ENCODE measurements around the gene INAFM2.

Gene INAFM2

DNA sequence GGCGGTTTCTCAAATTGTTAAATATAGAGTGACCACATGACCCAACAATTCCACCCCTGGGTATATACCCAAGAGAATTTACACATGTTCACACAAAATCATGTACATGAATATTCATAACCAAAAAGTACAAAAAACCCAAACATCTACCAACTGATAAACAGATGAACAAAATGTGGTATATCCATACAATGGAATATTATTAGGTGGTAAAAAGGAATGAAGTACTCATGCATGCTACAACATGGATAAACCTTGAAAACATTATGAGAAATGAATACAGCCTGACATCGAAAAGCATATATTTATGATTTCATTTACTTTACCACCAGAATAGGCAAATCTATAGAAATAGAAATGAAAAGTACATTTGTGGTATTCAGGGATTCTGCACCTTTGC, 23.1 kb upstream of the INAFM2 start:
- no peak overlapping the region for H3K4me3 ChIP-seq (ENCODE audit: low read length)
- no peaks in the 10 kb centered on the region for H3K36me3 ChIP-seq (ENCODE audit: control insufficient read depth, insufficient read depth, low read length, severe bottlenecking)
- no peak for DNase-seq (ENCODE audit: low read depth)
- no peaks in the 10 kb centered on the region for H3K4me1 ChIP-seq (ENCODE audit: control insufficient read depth, insufficient read depth, low read length)
- H3K9me3 ChIP-seq (ENCODE audit: control insufficient read depth, low read length), result peaks cover 22% of the 10 kb centered on the region
- H3K27me3 ChIP-seq (replicated peaks; ENCODE audit: control insufficient read depth, insufficient read depth, low read length), result peaks cover 64% of the 10 kb centered on the region
- H3K9ac ChIP-seq (ENCODE audit: low read length), result no peak overlapping the region

DNA sequence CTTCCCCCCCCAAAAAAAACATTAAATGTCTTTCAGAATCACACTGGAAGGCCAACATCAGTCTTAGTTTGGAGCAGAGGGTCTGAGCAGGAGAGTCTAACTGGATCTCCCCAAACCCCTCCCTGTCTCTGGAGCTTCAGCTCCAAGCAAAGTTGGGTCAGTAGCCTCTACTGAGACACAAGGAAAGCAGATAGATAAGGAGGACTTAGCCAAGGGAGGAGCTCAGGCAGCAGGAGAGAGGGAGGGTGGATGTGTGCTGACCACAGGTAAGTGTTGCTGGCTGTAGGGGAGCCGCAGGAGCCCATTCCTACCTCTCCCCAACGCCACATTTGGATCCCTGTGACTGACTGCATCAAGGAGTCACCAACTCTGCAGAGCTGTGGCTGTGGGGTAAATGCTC, 22.7 kb upstream of the INAFM2 start:
- Histone ChIP-seq H3K9me3 (ENCODE audit: control insufficient read depth, low read length) (peaks cover 22% of the 10 kb centered on the region), H3K9ac (ENCODE audit: low read length) (no peak overlapping the region), H3K4me1 (ENCODE audit: control insufficient read depth, insufficient read depth, low read length) (no peaks in the 10 kb centered on the region), H3K4me3 (ENCODE audit: low read length) (no peak overlapping the region), H3K27me3 (replicated peaks; ENCODE audit: control insufficient read depth, insufficient read depth, low read length) (peaks cover 64% of the 10 kb centered on the region), H3K36me3 (ENCODE audit: control insufficient read depth, insufficient read depth, low read length, severe bottlenecking) (no peaks in the 10 kb centered on the region)
- DNase-seq (ENCODE audit: low read depth), result no peak

DNA sequence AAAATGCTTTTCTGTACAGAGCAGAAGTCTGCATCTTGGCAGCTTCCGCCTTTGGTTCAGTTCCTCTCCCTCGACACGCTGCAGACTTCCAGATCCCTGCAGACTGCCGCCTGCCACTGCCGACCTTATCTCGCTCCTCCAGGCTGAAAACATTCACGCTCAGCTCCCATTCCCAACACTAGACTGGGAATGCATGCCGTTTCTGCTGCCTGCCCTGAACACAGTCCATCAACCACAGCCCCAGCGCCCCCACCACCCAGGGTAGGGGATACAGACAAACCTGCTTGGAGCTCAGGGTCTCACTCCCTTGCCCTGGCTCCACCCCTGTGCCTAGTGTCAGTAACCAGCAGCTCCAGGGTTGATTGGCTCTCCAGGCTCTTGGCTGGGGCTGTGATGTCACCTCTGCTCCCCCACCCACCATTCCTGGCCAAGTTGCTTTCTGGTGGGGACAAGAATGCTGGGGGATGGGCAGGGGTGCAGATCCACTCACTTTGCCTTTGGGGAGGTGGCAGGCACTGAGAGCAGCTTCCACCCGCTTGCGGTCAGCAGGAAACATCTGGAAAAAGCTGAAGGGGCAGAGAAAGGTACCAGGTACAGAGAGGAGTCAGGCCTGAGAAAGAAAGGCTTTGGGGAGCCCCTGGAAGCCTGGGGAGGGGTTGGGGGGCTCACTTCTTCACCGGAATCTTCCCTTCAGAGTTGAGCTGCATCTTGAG, 21.9 kb upstream of the INAFM2 start:
- no peak for DNase-seq (ENCODE audit: low read depth)
- H3K27me3 ChIP-seq (replicated peaks; ENCODE audit: control insufficient read depth, insufficient read depth, low read length), result peaks cover 66% of the 10 kb centered on the region
- no peaks in the 10 kb centered on the region for H3K4me1 ChIP-seq (ENCODE audit: control insufficient read depth, insufficient read depth, low read length)
- no peaks in the 10 kb centered on the region for H3K36me3 ChIP-seq (ENCODE audit: control insufficient read depth, insufficient read depth, low read length, severe bottlenecking)
- H3K4me3 ChIP-seq (ENCODE audit: low read length), result no peak overlapping the region
- peaks cover 22% of the 10 kb centered on the region for H3K9me3 ChIP-seq (ENCODE audit: control insufficient read depth, low read length)
- H3K9ac ChIP-seq (ENCODE audit: low read length), result no peak overlapping the region

DNA sequence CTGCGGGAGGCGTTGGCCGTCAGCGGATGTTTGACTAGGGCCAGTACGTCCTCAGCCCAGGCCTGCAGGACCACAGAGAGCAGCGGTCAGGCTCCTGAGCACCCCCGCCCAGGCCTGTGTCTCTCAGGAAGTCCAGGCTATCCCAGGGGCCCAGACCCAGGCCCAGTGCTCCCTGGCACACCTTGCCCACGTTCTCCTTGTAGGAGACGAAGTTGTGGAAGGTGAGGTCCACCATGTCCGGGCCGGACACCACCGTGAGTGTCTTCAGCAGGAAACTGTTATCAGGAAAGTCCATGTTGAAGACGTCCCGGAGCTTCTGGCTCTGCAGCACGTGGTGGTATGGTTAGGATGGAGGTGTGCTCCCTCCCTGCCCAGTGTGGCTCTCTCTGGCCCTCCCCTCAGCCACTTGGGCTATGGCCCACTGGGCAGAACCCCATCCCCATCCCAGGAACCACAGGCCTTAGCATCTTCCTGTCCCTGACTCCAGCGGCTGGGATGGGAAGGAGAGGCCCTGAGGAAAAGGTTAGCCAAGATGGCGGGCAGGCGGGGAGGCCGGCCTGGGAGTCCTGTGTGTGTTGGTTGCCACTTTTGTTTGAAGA, 21.1 kb upstream of the INAFM2 start:
- H3K9ac ChIP-seq (ENCODE audit: low read length), result no peak overlapping the region
- H3K9me3 ChIP-seq (ENCODE audit: control insufficient read depth, low read length), result peaks cover 22% of the 10 kb centered on the region
- H3K27me3 ChIP-seq (replicated peaks; ENCODE audit: control insufficient read depth, insufficient read depth, low read length), result peaks cover 66% of the 10 kb centered on the region
- no peak overlapping the region for H3K4me3 ChIP-seq (ENCODE audit: low read length)
- H3K4me1 ChIP-seq (ENCODE audit: control insufficient read depth, insufficient read depth, low read length), result no peaks in the 10 kb centered on the region
- H3K36me3 ChIP-seq (ENCODE audit: control insufficient read depth, insufficient read depth, low read length, severe bottlenecking), result no peaks in the 10 kb centered on the region
- no peak for DNase-seq (ENCODE audit: low read depth)

DNA sequence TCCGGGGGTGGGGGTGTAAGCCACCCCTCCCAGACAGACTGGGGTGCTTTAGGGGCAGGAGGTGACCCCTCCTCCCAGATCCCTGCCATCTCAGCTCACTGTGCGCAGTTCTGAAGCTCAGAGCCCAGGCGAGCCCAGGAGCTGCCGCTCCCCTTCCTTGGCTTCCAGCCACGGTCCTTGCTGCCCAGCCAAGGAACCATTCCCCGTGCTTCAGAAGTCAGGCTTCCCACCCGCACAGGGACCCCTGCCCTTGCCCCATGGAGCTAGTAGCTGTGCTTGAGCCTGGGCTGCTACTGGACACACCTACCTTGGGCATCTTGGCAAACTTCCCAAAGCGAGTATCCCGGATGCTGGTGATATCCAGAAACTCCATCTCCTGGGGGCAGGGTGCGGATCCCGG, 20.5 kb upstream of the INAFM2 start:
- H3K36me3 ChIP-seq (ENCODE audit: control insufficient read depth, insufficient read depth, low read length, severe bottlenecking), result no peaks in the 10 kb centered on the region
- H3K9ac ChIP-seq (ENCODE audit: low read length), result no peak overlapping the region
- no peak overlapping the region for H3K4me3 ChIP-seq (ENCODE audit: low read length)
- DNase-seq (ENCODE audit: low read depth), result no peak
- H3K4me1 ChIP-seq (ENCODE audit: control insufficient read depth, insufficient read depth, low read length), result no peaks in the 10 kb centered on the region
- peaks cover 68% of the 10 kb centered on the region for H3K27me3 ChIP-seq (replicated peaks; ENCODE audit: control insufficient read depth, insufficient read depth, low read length)
- H3K9me3 ChIP-seq (ENCODE audit: control insufficient read depth, low read length), result peaks cover 22% of the 10 kb centered on the region

DNA sequence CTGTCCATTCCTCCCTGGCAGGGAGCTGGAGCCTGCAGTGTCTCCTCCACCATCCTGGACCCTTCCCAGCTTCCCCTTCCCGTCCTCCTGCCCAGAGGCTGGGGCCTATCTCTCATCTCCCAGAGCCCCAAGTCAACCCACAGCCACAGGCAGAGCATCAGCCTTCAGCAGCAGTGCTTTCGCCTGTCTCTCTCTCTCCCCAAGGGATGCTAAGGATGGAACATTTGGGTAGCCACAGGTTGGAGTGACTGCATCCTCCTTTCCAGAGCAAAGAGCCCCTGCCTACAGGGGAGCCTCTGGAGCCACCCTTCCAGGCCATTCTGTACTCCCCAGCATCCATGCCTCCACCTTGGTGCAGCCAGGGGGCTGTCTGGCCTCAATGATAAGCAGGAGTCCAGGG, 19.9 kb upstream of the INAFM2 start:
- Histone ChIP-seq H3K9me3 (ENCODE audit: control insufficient read depth, low read length) (peaks cover 22% of the 10 kb centered on the region), H3K4me1 (ENCODE audit: control insufficient read depth, insufficient read depth, low read length) (no peaks in the 10 kb centered on the region), H3K4me3 (ENCODE audit: low read length) (no peak overlapping the region), H3K9ac (ENCODE audit: low read length) (no peak overlapping the region), H3K36me3 (ENCODE audit: control insufficient read depth, insufficient read depth, low read length, severe bottlenecking) (no peaks in the 10 kb centered on the region), H3K27me3 (replicated peaks; ENCODE audit: control insufficient read depth, insufficient read depth, low read length) (peaks cover 68% of the 10 kb centered on the region)
- DNase-seq (ENCODE audit: low read depth), result no peak

DNA sequence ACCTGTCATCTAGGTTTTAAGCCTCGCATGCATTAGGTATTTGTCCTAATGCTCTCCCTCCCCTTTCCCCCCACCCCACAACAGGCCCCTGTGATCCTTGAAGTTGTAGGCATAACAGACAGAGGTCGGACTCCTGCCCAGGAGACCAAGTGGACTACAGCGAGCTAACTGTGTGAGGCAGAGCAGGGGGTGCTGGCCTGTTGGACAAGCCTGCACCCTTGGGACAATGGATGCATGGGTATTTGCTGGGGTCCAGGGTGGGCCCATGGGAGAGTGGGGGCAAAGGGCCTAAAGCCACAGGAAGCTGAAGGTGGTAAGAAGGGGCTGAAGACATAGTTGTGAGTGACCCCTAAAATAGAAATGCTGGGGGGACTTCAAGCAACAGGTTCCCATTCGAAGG, 18.2 kb upstream of the INAFM2 start:
- no peak overlapping the region for H3K9ac ChIP-seq (ENCODE audit: low read length)
- H3K4me1 ChIP-seq (ENCODE audit: control insufficient read depth, insufficient read depth, low read length), result no peaks in the 10 kb centered on the region
- H3K27me3 ChIP-seq (replicated peaks; ENCODE audit: control insufficient read depth, insufficient read depth, low read length), result peaks cover 75% of the 10 kb centered on the region
- no peak for DNase-seq (ENCODE audit: low read depth)
- peaks cover 6% of the 10 kb centered on the region for H3K9me3 ChIP-seq (ENCODE audit: control insufficient read depth, low read length)
- H3K36me3 ChIP-seq (ENCODE audit: control insufficient read depth, insufficient read depth, low read length, severe bottlenecking), result no peaks in the 10 kb centered on the region
- no peak overlapping the region for H3K4me3 ChIP-seq (ENCODE audit: low read length)

DNA sequence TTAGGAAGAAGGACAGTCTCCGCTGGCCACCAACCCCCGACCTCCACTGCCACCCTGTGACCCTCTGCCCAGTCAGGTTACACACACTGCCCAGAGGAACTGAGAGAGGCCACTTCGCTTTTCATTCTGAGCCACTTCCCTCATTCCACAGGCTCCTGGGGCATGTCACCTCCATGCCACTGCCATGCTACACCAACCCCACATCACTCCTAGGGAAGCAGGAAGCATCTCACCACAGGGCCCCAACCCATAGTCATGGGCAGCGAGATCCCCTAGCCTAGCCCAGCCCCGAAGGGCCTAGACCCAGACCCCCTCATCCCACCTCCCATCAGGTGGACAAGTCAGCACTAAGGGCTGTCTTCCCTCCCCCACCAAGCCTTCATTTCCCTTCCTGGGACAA, 17.1 kb upstream of the INAFM2 start:
- H3K4me3 ChIP-seq (ENCODE audit: low read length), result no peak overlapping the region
- DNase-seq (ENCODE audit: low read depth), result no peak
- H3K4me1 ChIP-seq (ENCODE audit: control insufficient read depth, insufficient read depth, low read length), result no peaks in the 10 kb centered on the region
- peaks cover 79% of the 10 kb centered on the region for H3K27me3 ChIP-seq (replicated peaks; ENCODE audit: control insufficient read depth, insufficient read depth, low read length)
- H3K36me3 ChIP-seq (ENCODE audit: control insufficient read depth, insufficient read depth, low read length, severe bottlenecking), result no peaks in the 10 kb centered on the region
- no peaks in the 10 kb centered on the region for H3K9me3 ChIP-seq (ENCODE audit: control insufficient read depth, low read length)
- no peak overlapping the region for H3K9ac ChIP-seq (ENCODE audit: low read length)

DNA sequence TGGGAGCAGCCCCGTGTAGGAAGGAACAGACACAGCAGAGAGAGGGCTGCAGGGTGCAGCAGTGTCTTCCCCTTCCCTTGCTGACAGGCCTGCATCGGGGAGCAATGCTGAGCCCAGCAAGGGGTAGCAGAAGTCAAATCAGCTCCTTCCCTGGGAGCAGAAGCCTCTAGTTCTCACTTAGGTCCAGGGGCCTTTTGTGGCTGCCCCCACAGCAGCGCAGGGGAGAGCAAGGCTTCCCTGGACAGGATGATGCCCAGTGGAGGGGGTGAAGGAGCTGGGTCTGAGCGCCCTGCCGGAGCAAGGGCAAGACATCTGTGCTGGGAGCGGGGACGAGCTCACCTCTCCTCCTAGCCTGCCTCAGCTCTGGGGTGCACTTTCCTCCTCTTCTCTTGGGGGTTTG, 16.6 kb upstream of the INAFM2 start:
- no peak for DNase-seq (ENCODE audit: low read depth)
- Histone ChIP-seq H3K36me3 (ENCODE audit: control insufficient read depth, insufficient read depth, low read length, severe bottlenecking) (no peaks in the 10 kb centered on the region), H3K4me3 (ENCODE audit: low read length) (no peak overlapping the region), H3K9ac (ENCODE audit: low read length) (no peak overlapping the region), H3K4me1 (ENCODE audit: control insufficient read depth, insufficient read depth, low read length) (no peaks in the 10 kb centered on the region), H3K9me3 (ENCODE audit: control insufficient read depth, low read length) (no peaks in the 10 kb centered on the region), H3K27me3 (replicated peaks; ENCODE audit: control insufficient read depth, insufficient read depth, low read length) (peaks cover 82% of the 10 kb centered on the region)

DNA sequence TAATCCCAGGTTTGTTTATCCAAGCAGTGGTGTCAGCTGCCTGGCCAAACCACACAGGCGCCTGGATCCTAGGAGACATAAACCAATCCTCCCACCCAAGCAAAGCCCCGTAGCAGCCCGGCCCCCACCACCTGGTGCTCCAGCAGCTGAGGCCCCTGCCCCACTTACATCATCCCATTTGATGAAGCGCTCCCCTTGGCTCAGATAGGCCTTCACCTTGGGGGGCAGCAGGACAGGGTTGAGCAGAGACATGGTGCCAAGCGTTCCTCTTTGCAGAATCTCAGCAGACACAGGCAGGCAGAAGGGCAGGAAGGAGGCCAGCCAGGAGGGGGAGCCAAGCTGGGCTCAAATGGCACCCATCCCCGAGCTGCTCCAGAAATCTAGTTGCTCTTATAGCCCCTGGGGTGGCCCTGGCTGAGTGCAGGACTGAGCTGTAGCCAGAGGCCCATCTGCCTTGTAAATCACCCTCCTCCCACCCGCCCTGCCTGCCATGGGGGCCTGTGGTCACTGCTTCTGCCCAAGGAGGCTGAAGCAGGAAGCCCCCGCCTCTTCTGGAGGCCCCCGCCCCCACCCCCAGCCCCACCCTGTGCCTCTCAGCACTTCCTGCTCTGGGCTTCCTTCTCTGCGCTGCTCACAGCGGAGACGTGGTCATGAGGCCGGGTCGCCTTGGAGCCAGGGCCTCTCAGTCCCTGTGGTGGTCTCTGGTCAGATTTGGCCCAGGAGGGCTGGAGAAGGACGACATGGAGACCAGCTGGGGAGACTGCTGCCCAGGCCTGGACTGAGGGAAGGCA, 15.9 kb upstream of the INAFM2 start, which contains the start of gene PLCB2:
Gene PLCB2, minus strand, starts transcription at position 515 of the 791 bp plus-strand sequence. Its CDS starts 263 bp downstream, at position 252.
- Histone ChIP-seq H3K4me3 (ENCODE audit: low read length) (no peak within 1 kb of the TSS), H3K9me3 (ENCODE audit: control insufficient read depth, low read length) (no peaks in the 10 kb centered on the region), H3K27me3 (replicated peaks; ENCODE audit: control insufficient read depth, insufficient read depth, low read length) (peaks cover 82% of the 10 kb centered on the region), H3K4me1 (ENCODE audit: control insufficient read depth, insufficient read depth, low read length) (no peaks in the 10 kb centered on the region), H3K36me3 (ENCODE audit: control insufficient read depth, insufficient read depth, low read length, severe bottlenecking) (no peaks in the 10 kb centered on the region), H3K9ac (ENCODE audit: low read length) (no peak within 1 kb of the TSS)
- no peak for DNase-seq (ENCODE audit: low read depth)

DNA sequence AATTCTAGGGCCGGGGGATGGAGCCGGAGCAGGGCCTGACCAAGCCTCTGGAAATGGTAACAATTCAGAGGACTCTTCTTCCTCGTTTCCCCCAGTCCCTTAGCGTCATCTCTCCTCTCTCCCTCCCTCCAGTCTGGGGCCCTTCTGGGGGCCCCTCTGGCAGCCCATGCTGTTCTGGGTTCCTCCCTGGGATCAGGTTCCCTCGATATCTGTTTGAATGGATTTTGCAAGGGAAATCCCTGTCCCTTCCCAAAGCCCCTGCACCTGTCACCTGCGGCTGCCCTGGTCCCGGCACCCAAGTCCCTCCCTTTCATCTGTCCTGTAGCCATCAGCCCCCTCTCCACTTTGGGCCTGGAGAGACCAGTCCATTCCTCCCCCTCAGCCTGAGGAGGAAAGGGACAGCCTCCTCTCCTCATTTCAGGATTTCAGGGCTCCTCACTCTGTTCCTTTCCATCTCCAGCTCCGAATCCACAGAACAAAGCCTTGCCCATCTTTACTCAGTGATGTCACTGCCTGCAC, 14.1 kb upstream of the INAFM2 start:
- H3K36me3 ChIP-seq (ENCODE audit: control insufficient read depth, insufficient read depth, low read length, severe bottlenecking), result no peaks in the 10 kb centered on the region
- peaks cover 6% of the 10 kb centered on the region for H3K4me1 ChIP-seq (ENCODE audit: control insufficient read depth, insufficient read depth, low read length)
- no peak overlapping the region for H3K4me3 ChIP-seq (ENCODE audit: low read length)
- DNase-seq (ENCODE audit: low read depth), result no peak
- H3K27me3 ChIP-seq (replicated peaks; ENCODE audit: control insufficient read depth, insufficient read depth, low read length), result peaks cover 71% of the 10 kb centered on the region
- no peaks in the 10 kb centered on the region for H3K9me3 ChIP-seq (ENCODE audit: control insufficient read depth, low read length)
- no peak overlapping the region for H3K9ac ChIP-seq (ENCODE audit: low read length)
